ENCODE measurements around the gene CHCHD3. TPM values are rescaled to one million over a fixed set of nuclear protein-coding genes. Genes with fewer than 3 reads are reported as not detected.

CHCHD3 gene
- total RNA-seq, 1 donor from 2014 or later, result 62.1 TPM

DNA sequence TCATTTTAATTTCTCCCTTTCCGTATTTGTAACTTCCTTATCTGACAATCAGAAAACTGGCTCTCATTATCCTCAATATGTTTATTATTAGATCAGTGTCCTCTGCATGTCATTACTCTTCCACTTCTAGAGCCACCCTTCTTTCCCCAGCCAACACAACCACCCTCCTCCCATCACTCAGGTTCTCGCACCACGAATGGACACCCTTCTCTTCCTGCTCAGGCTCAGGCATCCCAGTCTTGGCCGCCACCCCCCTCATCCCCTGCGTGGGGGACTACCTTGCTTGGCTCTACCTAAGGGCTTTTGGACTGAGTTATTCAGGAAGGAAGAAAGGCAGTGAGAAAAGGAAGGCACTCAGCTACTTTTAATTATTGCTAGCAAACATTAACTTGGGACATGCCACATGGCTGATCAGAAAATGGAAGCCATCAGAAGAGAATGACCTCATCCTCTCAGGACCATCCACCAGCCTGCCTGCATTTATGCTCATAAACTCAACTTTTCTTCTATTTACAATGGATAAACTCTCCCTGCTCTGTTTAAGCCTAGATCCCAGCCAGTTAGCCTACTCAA, 305.8 kb downstream of the CHCHD3 start:
- FAIRE-seq (no peak), DNase-seq (ENCODE audit: low read depth) (no peak)
- Histone ChIP-seq H3K4me3 (ENCODE audit: low read depth, low read length) (no peak overlapping the region), H3K36me3 (ENCODE audit: control insufficient read depth, insufficient read depth, low read length) (no peaks in the 10 kb centered on the region), H3K27me3 (ENCODE audit: control insufficient read depth, insufficient read depth, low read length) (no peaks in the 10 kb centered on the region)
- TF ChIP-seq CTCF (IDR thresholded peaks at IDR 0.05; ENCODE audit: insufficient read depth, low read length, severe bottlenecking), result no peak

DNA sequence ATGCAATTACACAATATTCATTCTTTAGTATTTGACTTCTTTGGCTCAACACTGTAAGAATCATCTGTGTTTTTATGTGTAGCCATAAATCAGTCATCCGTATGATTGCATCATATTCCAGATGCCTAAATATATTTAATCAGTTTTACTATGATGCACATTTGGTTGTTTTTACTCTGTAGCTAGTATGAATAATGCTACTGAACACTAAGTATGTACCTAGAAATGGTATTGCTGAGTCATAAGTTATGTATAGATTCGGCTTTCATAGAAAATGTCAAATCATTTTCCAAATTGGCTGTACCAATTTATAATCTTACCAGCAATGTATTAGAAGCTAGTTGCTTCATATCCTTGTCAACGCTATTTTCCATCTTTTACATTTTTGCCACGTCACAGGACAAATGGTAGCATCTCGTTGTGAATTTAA, 308.3 kb downstream of the CHCHD3 start:
- FAIRE-seq (no peak), DNase-seq (ENCODE audit: low read depth) (peak; percentile 61)
- H3K27me3 ChIP-seq (ENCODE audit: control insufficient read depth, insufficient read depth, low read length), result no peaks in the 10 kb centered on the region
- no peak for TF ChIP-seq CTCF (IDR thresholded peaks at IDR 0.05; ENCODE audit: insufficient read depth, low read length, severe bottlenecking)
- no peaks in the 10 kb centered on the region for H3K36me3 ChIP-seq (ENCODE audit: control insufficient read depth, insufficient read depth, low read length)
- H3K4me3 ChIP-seq (ENCODE audit: low read depth, low read length), result no peak overlapping the region

GRCh38 chr7:132771301-132771730, 310.6 kb downstream of the CHCHD3 start:
- no peak for TF ChIP-seq CTCF (IDR thresholded peaks at IDR 0.05; ENCODE audit: insufficient read depth, low read length, severe bottlenecking)
- H3K27me3 ChIP-seq (ENCODE audit: control insufficient read depth, insufficient read depth, low read length), result peaks cover 1% of the 10 kb centered on the region
- no peak for FAIRE-seq

GRCh38 chr7:132770055-132770454, 311.8 kb downstream of the CHCHD3 start:
- TF ChIP-seq CTCF (IDR thresholded peaks at IDR 0.05; ENCODE audit: insufficient read depth, low read length, severe bottlenecking), result no peak
- no peak for DNase-seq (ENCODE audit: low read depth)
- H3K4me3 ChIP-seq (ENCODE audit: low read depth, low read length), result no peak overlapping the region
- no peak for FAIRE-seq
- peaks cover 1% of the 10 kb centered on the region for H3K27me3 ChIP-seq (ENCODE audit: control insufficient read depth, insufficient read depth, low read length)
- no peaks in the 10 kb centered on the region for H3K36me3 ChIP-seq (ENCODE audit: control insufficient read depth, insufficient read depth, low read length)

More at GRCh38 chr7:132771301-132771730, 310.6 kb downstream of the CHCHD3 start:
- H3K36me3 ChIP-seq (ENCODE audit: control insufficient read depth, insufficient read depth, low read length), result no peaks in the 10 kb centered on the region
- DNase-seq (ENCODE audit: low read depth), result no peak
- no peak overlapping the region for H3K4me3 ChIP-seq (ENCODE audit: low read depth, low read length)

- Histone ChIP-seq H3K27me3 (ENCODE audit: control insufficient read depth, insufficient read depth, low read length) (peaks cover 1% of the 10 kb centered on the region), H3K36me3 (ENCODE audit: control insufficient read depth, insufficient read depth, low read length) (no peaks in the 10 kb centered on the region), H3K4me3 (ENCODE audit: low read depth, low read length) (no peak overlapping the region)
- no peak for DNase-seq (ENCODE audit: low read depth)
- no peak for FAIRE-seq
- TF ChIP-seq CTCF (IDR thresholded peaks at IDR 0.05; ENCODE audit: insufficient read depth, low read length, severe bottlenecking), result no peak
Observed at GRCh38 chr7:132769280-132769679, 312.6 kb downstream of the CHCHD3 start.

DNA sequence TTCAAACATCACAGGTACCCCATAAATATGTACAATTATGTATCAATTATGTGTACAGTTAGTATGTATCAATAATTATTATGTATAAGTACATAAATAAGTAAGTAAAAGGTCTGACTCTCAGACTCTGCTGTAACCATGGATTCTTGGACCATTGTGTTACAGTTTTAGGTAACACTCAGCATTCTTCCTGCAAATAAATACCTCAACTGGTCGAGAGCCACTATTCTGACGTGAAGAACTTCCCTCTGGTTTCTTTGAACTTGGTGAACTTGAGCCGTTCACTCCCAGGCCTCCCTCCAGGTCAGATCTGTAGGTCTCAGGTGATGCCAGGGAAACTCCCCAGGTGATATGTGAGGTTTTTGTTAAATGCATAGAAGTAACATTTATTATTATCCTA, 313.8 kb downstream of the CHCHD3 start:
- Histone ChIP-seq H3K27me3 (ENCODE audit: control insufficient read depth, insufficient read depth, low read length) (peaks cover 1% of the 10 kb centered on the region), H3K4me3 (ENCODE audit: low read depth, low read length) (no peak overlapping the region), H3K36me3 (ENCODE audit: control insufficient read depth, insufficient read depth, low read length) (no peaks in the 10 kb centered on the region)
- FAIRE-seq (no peak), DNase-seq (ENCODE audit: low read depth) (no peak)
- no peak for TF ChIP-seq CTCF (IDR thresholded peaks at IDR 0.05; ENCODE audit: insufficient read depth, low read length, severe bottlenecking)

All from bronchial epithelial cell (primary cell).